ENCODE data around the gene FOXK2.

GRCh38 chr17:82629748-82630147 is 110.2 kb downstream of the FOXK2 start:
- TF ChIP-seq CTCF (IDR thresholded peaks at IDR 0.05): no peak
- TF ChIP-seq POLR2A (IDR thresholded peaks at IDR 0.05): no peak
